ENCODE measurements around the gene SH2D4B. TPM values are rescaled to one million over a fixed set of nuclear protein-coding genes. Genes with fewer than 3 reads are reported as not detected.
A peak's percentile ranks its signal among the peaks of the same experiment; 100 is the strongest.
"Not testable (repeated sequence)": the region's sequence is repeated elsewhere in the genome, so short reads cannot be mapped to it uniquely, and the experiment has no call there.

SH2D4B gene
- total RNA-seq, 4 donors from 2014 or later, result not detected

DNA sequence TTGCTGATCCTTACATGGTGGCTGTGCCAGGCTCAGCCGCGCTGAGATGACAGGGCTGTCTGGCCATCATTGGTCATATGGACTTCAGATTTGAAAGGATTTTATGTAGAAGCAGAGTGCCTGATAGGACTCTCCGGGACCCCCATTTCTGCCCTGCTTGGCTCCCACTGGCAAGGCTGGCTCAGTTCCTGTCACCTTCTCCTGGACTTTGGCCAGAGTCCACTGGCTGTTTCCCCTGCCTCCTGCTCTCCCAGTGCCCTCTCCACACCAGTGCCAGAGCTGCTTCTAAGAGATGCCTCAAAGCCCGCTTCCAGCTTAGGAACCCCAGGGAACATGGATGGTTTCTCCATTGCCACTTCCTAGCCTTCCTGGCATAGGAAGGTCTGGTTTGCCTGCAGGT lies 5.1 kb upstream of the SH2D4B start:
- TF ChIP-seq, protein P1, sequence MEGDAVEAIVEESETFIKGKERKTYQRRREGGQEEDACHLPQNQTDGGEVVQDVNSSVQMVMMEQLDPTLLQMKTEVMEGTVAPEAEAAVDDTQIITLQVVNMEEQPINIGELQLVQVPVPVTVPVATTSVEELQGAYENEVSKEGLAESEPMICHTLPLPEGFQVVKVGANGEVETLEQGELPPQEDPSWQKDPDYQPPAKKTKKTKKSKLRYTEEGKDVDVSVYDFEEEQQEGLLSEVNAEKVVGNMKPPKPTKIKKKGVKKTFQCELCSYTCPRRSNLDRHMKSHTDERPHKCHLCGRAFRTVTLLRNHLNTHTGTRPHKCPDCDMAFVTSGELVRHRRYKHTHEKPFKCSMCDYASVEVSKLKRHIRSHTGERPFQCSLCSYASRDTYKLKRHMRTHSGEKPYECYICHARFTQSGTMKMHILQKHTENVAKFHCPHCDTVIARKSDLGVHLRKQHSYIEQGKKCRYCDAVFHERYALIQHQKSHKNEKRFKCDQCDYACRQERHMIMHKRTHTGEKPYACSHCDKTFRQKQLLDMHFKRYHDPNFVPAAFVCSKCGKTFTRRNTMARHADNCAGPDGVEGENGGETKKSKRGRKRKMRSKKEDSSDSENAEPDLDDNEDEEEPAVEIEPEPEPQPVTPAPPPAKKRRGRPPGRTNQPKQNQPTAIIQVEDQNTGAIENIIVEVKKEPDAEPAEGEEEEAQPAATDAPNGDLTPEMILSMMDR (IDR thresholded peaks at IDR 0.05), result no peak
- TF ChIP-seq POLR2A (IDR thresholded peaks at IDR 0.05), result no peak
- no peak for TF ChIP-seq EP300 (IDR thresholded peaks at IDR 0.05)
- no peak overlapping the region for H3K27ac ChIP-seq
- no peak for DNase-seq (ENCODE audit: low spot score in 2 of 2)

DNA sequence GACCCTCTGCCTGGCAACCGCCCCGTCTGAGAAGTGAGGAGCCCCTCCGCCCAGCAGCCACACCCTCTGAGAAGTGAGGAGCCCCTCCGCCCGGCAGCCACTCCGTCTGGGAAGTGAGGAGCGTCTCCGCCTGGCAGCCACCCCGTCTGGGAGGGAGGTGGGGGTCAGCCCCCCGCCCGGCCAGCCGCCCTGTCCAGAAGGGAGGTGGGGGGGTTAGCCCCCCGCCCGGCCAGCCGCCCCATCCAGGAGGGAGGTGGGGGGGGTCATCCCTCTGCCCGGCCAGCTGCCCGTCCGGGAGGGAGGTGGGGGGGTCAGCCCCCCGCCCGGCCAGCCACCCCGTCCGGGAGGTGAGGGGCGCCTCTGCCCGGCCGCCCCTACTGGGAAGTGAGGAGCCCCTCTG lies 3.6 kb upstream of the SH2D4B start:
- not testable (repeated sequence) for DNase-seq (ENCODE audit: low spot score in 2 of 2); H3K36me3 ChIP-seq; H3K9me3 ChIP-seq; H3K4me1 ChIP-seq; H3K4me3 ChIP-seq; H3K27ac ChIP-seq; H3K27me3 ChIP-seq
- 93 to 100% methylated on average over 3 to 8 of the region's 25 CpGs for WGBS, 2 donors

More for the DNA sequence above, 5.1 kb upstream of the SH2D4B start:
- no peaks in the 10 kb centered on the region for H3K36me3 ChIP-seq
- no peak overlapping the region for H3K4me3 ChIP-seq
- no peaks in the 10 kb centered on the region for H3K27me3 ChIP-seq
- H3K4me1 ChIP-seq, result peaks cover 0 to 6% (median 2%) of the 10 kb centered on the region in 4 donors
- no peaks in the 10 kb centered on the region for H3K9me3 ChIP-seq
- 94 to 95% methylated on average over 3 to 4 of the region's 4 CpGs for WGBS, 2 donors

DNA sequence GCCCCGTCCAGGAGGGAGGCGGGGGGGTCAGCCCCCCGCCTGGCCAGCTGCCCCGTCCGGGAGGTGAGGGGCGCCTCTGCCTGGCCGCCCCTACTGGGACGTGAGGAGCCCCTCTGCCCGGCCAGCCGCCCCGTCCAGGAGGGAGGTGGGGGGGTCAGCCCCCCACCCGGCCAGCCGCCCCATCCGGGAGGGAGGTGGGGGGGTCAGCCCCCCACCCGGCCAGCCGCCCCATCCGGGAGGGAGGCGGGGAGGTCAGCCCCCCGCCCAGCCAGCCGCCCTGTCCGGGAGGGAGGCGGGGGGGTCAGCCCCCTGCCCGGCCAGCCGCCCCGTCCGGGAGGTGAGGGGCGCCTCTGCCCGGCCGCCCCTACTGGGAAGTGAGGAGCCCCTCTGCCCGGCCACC lies 3.1 kb upstream of the SH2D4B start:
- H3K9me3 ChIP-seq; H3K27me3 ChIP-seq; H3K4me3 ChIP-seq; H3K4me1 ChIP-seq; H3K27ac ChIP-seq; DNase-seq (ENCODE audit: low spot score in 2 of 2); H3K36me3 ChIP-seq: not testable (repeated sequence)
- WGBS, 2 donors, result no CpG with 5 or more reads among the region's 30 CpGs

DNA sequence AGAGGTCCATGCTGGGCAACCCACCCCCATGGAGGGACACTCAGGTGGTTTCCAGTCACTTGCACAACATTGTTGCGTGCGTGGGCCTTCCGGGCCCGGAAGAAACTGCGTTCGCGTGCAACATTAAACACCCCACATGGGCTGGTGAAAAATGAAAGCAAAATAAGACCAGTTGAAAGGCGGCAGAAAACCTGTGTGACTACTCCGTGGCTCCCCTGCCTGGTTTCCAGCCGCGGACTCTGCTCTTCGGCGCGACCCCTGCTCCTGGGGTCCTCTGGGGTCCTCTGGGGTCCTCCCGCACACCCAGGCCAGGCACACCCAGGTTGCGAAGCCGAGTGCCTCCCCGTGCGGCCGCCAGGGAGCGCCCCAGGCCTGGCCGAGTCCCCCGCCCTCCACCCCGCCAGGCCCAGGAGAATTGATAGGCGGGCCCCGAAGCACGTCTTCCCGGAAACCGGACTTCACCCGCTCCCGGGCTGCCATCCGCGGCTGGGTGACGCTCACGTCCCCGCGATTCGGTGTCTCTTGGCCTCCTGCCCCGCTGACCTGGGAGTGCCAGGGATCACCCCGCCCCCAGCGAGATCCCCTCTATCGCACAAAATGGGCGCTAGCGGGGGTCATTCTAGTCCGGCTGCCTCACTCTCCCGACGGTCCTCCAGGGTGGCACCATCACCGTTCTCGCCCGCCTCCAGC lies 1.9 kb upstream of the SH2D4B start:
- peak; percentile 57 to 59 for DNase-seq (ENCODE audit: low spot score in 2 of 2)
- Histone ChIP-seq H3K27me3 (no peaks in the 10 kb centered on the region), H3K27ac (peak overlapping the region in 2 of 4 donors; percentile 65 to 82), H3K4me3 (peak overlapping the region; percentile 21 to 54 (median 42)), H3K36me3 (no peaks in the 10 kb centered on the region), H3K4me1 (peaks cover 0 to under 1% (median 0%) of the 10 kb centered on the region in 4 donors), H3K9me3 (no peaks in the 10 kb centered on the region)
- no peak for TF ChIP-seq EP300 (IDR thresholded peaks at IDR 0.05)
- TF ChIP-seq, protein P1 (IDR thresholded peaks at IDR 0.05), result peak; percentile 56 to 78 (median 71)
- WGBS, 2 donors, result 29 to 54% methylated on average over 26 to 34 of the region's 50 CpGs

DNA sequence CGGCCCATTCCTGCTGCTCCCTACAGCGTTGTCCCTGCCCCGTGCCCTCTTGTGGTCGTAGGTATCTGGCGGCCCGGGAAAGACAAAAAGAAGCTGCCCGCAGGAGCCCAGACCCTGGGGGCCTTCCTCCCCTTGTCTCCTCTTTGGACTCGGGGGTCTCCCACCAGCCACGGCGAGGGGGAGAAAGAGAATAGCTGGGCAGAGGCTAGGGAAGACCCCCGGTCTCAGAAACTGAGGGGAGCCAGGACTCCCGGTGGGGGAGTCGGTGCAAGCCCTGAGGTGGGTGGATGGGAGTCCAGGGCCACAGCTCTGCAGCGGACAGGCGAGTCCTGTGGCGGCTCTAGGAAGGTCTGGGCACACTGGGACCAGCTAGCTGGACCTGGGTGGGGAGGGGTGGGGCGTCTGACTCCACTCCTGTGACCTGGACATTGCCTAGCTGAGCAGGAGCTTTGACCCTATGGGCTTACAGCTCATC lies 1.3 kb upstream of the SH2D4B start:
- Histone ChIP-seq H3K36me3 (no peaks in the 10 kb centered on the region), H3K4me1 (no peaks in the 10 kb centered on the region), H3K27ac (peak overlapping the region in 2 of 4 donors; percentile 65 to 82), H3K4me3 (peak overlapping the region; percentile 21 to 54 (median 42)), H3K27me3 (no peaks in the 10 kb centered on the region), H3K9me3 (no peaks in the 10 kb centered on the region)
- DNase-seq (ENCODE audit: low spot score in 2 of 2), result no peak
- WGBS, 2 donors, result 79 to 83% methylated on average over 10 to 17 of the region's 17 CpGs
- no peak for TF ChIP-seq POLR2A (IDR thresholded peaks at IDR 0.05)
- TF ChIP-seq, protein P1 (IDR thresholded peaks at IDR 0.05), result no peak
- no peak for TF ChIP-seq EP300 (IDR thresholded peaks at IDR 0.05)

DNA sequence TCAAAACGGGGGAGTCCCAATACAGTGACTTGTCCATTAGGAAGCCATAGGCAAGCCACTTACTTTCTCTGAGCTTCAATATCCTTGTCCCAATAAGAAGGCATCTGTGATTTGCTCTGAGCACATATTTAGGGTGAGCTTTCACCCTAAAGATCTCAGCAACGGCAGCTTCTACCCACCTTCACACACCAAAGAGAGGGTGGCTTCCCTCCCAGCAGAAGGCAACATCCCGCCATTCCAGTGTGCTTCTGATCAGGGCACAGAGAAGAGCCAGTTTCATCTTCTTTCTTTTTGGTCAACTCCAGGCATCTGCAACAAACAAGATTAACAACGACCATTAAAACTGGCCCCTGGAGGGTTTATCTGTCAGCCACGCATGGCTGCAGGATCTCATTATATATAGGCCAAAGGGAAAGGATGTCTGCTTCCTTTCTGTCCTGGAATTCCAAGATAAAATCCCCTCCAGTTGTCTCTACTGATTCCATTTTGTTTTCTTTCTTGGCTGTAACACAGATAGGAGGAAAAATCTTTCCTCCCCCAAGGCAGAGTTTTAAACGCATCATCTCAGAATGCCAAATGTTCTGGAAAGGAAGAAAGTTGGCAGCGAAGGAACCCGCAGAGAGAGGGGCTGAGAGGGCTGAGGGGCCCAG lies 491 bp upstream of the SH2D4B start:
- Histone ChIP-seq H3K9me3 (no peaks in the 10 kb centered on the region), H3K27me3 (no peaks in the 10 kb centered on the region), H3K27ac (no peak overlapping the region), H3K36me3 (no peaks in the 10 kb centered on the region), H3K4me3 (no peak overlapping the region), H3K4me1 (no peaks in the 10 kb centered on the region)
- no peak for TF ChIP-seq EP300 (IDR thresholded peaks at IDR 0.05)
- TF ChIP-seq, protein P1 (IDR thresholded peaks at IDR 0.05), result no peak
- TF ChIP-seq POLR2A (IDR thresholded peaks at IDR 0.05), result no peak
- DNase-seq (ENCODE audit: low spot score in 2 of 2), result no peak
- WGBS, 2 donors, result 68 to 76% methylated on average over 8 of the region's 8 CpGs

Measured in tibial nerve (tissue), 4 donors.